VCaP (cell line): ENCODE results near the gene FSTL5.

Experiments
- H3K27ac ChIP-seq: fragments of 450-650 bp; 2 replicates; pipeline ENCODE4 v1.5.1; 2017
- TF ChIP-seq, protein P1 (sequence below): fragments of 450-650 bp; conservative IDR thresholded peaks from 2 replicates; pipeline ENCODE4 v1.5.1; 2017; ENCODE audit warnings: mild to moderate bottlenecking, moderate library complexity

FSTL5 gene

DNA sequence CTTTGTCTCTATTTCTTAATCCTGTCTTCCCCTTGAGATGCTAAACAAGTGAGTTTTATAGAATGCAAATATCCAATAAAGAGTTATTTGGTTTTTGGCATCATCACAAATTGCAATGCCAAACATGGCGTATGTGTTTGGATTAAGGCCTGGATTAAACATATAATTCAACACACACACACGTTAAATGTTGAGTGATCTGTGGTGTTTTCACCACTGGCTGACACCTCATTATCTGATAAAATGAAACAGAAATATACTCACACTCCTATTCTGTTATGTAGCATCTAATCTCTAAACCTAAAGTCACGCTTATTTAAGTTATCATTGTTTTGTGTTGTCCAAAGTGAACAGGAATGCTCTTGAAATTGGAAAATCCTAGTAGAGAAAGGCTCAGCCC, 506.2 kb downstream of the FSTL5 start:
- no peak overlapping the region for H3K27ac ChIP-seq
- TF ChIP-seq, protein P1, sequence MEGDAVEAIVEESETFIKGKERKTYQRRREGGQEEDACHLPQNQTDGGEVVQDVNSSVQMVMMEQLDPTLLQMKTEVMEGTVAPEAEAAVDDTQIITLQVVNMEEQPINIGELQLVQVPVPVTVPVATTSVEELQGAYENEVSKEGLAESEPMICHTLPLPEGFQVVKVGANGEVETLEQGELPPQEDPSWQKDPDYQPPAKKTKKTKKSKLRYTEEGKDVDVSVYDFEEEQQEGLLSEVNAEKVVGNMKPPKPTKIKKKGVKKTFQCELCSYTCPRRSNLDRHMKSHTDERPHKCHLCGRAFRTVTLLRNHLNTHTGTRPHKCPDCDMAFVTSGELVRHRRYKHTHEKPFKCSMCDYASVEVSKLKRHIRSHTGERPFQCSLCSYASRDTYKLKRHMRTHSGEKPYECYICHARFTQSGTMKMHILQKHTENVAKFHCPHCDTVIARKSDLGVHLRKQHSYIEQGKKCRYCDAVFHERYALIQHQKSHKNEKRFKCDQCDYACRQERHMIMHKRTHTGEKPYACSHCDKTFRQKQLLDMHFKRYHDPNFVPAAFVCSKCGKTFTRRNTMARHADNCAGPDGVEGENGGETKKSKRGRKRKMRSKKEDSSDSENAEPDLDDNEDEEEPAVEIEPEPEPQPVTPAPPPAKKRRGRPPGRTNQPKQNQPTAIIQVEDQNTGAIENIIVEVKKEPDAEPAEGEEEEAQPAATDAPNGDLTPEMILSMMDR, result no peak

DNA sequence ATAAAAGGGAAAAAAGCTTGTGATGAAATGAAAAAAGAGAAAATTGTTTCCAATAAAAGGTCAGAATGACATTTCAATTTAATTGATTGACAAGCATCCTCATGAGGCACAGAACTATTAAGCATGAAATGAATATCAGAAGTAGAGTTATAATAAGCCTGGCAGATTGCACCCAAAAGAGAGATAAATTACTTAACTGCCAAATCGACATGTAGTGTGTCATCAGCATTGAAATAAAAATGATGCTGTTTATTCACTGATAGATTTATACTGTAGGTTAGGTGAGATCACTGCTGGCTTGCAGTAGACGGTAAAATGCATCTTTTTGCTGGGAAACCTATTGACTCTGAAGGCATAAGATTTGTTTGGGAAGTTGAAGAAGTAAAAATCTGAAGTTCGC, 507.2 kb downstream of the FSTL5 start:
- no peak overlapping the region for H3K27ac ChIP-seq
- TF ChIP-seq, protein P1, result no peak

DNA sequence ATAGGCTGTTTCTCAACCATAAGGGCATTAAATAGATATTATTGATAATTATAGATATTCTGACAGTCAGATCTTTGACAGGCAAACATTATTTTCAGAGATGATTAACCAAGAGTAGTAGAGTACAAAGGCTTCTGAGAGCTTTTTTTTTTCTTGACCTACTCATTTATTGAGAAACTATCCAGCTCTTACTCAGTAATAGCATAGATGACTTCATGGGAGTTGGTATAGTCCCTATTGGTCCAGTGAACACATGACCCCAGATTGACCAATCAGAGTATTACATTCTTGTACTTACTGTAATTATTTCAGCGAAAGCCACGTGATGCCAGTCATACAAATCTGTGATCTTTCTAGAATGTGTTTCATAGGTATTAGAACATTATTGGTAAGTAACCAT, 508.7 kb downstream of the FSTL5 start:
- no peak overlapping the region for H3K27ac ChIP-seq

DNA sequence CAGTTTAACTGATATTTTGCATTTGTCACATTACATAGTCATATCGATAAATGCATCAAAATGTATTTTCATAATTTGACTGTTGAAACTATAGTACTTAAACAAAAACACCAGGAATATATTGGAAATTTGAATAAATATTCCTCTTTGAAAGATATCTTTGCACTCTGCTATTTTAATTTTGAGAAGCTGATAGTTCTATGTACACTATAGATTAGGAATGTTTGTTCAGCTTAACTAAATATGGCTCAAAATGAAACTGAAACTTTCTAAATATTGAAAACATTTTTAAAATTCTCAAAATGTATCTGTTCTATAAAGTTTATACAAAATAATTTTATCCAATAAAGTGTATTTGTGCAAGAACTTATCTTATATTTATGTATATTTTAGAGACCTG, 510.1 kb downstream of the FSTL5 start:
- no peak overlapping the region for H3K27ac ChIP-seq
- TF ChIP-seq, protein P1, result no peak

More for the DNA sequence above, 508.7 kb downstream of the FSTL5 start:
- TF ChIP-seq, protein P1, result no peak

DNA sequence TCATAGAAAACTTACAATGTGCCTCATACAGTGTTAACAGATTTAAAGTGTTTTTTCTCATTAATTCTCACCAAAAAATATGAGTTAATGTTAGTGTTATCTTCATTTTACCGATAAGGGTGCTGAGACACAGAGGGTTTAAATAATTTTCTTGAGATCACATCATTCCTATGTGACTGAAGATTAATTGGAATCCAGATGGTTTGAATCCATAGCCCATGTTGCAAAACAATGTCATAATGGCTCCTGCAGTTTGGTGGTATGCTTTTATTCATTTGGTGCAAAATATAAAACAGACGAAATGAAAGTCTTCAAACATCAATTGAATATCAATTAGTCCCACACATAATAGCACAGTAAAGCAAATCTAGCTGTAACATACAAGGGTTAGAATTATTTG, 512.2 kb downstream of the FSTL5 start:
- H3K27ac ChIP-seq, result no peak overlapping the region
- TF ChIP-seq, protein P1, result no peak

DNA sequence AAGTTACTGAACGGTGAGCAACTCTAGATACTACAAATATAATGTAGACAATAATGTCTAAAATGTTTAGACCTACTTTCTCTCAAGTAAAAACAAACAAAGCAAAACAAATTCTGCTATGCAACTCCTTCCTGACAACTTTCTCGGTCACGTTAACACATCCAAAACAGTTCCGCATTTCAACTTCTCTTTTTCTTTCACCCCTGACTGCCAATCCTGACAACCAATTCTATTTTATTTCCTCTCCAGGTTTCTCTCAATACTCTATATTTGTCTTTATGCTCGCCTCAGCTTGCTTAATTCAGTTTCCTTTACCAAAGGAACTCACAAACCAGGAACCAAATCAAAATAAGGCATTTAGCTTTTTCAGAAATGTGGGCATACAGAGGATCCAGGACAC, 513.0 kb downstream of the FSTL5 start:
- no peak overlapping the region for H3K27ac ChIP-seq
- TF ChIP-seq, protein P1, result no peak

DNA sequence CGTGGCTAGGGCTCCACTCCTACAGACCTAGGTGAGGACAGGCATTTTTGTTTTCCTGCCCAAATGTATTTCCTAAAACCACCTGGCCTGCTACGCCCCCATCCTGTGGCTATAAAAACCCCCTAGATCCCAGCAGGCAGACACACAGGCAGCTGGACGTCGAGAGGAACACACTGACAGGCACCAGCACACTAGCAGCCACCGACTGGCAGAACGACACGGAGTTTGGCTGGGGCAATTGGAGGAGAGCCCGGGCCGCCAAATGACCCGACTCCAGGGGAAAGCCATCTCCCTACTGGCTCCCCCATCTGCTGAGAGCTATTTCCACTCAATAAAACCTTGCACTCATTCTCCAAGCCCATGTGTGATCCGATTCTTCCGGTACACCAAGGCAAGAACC, 516.0 kb downstream of the FSTL5 start:
- TF ChIP-seq, protein P1, result no peak
- H3K27ac ChIP-seq, result no peak overlapping the region

DNA sequence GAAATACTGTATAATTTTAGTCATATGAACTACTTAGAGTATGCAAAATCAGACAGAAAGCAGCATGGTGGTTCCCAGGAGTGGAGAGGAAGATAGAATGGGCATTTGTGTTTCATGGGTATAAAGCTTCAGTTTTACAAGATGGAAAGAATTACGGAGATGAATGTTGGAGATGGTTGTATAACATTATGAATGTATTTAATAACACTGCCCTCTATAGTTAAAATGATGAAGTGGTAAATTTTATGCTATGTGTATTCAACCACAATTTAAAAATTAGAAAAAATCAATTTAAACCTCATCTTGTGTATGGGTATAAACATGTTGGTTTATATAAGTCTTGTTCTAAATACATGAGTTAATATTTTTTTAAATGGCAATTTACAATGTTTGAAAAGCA, 521.1 kb downstream of the FSTL5 start:
- TF ChIP-seq, protein P1, result peak; percentile 43
- H3K27ac ChIP-seq, result no peak overlapping the region
